HUES6 (cell line): ENCODE results near the gene ERC2.

ENCODE experiments used
- H3K27ac ChIP-seq: 2 replicates; pipeline ENCODE4 v1.7.0; 2013; ENCODE audit warnings: low read depth, mild to moderate bottlenecking, low read length, inconsistent platforms
- H3K27me3 ChIP-seq: 2 replicates; pipeline ENCODE4 v1.6.1; 2013; ENCODE audit warnings: low read length; ENCODE audit not compliant: control insufficient read depth, insufficient read depth
- H3K36me3 ChIP-seq: 2 replicates; pipeline ENCODE4 v1.6.1; 2013; ENCODE audit warnings: low read length; ENCODE audit not compliant: control insufficient read depth, insufficient read depth
- H3K4me1 ChIP-seq: 2 replicates; pipeline ENCODE4 v1.6.1; 2013; ENCODE audit warnings: low read length; ENCODE audit not compliant: control insufficient read depth, insufficient read depth
- H3K4me3 ChIP-seq: 2 replicates; pipeline ENCODE4 v1.5.1; 2013; ENCODE audit warnings: low read depth, low read length
- H3K9ac ChIP-seq: one replicate; pipeline ENCODE4 v1.6.1; 2013; ENCODE audit warnings: mild to moderate bottlenecking, low read length
- H3K9me3 ChIP-seq: 2 replicates; pipeline ENCODE4 v1.6.1; 2013; ENCODE audit warnings: low read depth, low read length; ENCODE audit not compliant: control insufficient read depth, insufficient read depth

ERC2 gene

GRCh38 chr3:56115199-56115598, 353.1 kb downstream of the ERC2 start:
- Histone ChIP-seq H3K36me3 (no peaks in the 10 kb centered on the region), H3K27me3 (no peaks in the 10 kb centered on the region), H3K9me3 (no peaks in the 10 kb centered on the region; the same call in 1 of the 2 replicates), H3K27ac (peak overlapping the region; percentile 81), H3K4me1 (peaks cover 68% of the 10 kb centered on the region), H3K4me3 (peak overlapping the region; percentile 4; the same call in 1 of the 2 replicates), H3K9ac (no peak overlapping the region)

- Histone ChIP-seq H3K9ac (no peak overlapping the region), H3K27me3 (no peaks in the 10 kb centered on the region), H3K27ac (no peak overlapping the region), H3K4me1 (peaks cover 68% of the 10 kb centered on the region), H3K36me3 (no peaks in the 10 kb centered on the region), H3K4me3 (no peak overlapping the region), H3K9me3 (no peaks in the 10 kb centered on the region; the same call in 1 of the 2 replicates)
Observed at GRCh38 chr3:56113908-56114307, 354.4 kb downstream of the ERC2 start.

- no peak overlapping the region for H3K27ac ChIP-seq
- no peak overlapping the region for H3K4me3 ChIP-seq
- H3K27me3 ChIP-seq = no peaks in the 10 kb centered on the region
- no peak overlapping the region for H3K9ac ChIP-seq
- H3K36me3 ChIP-seq = no peaks in the 10 kb centered on the region
- no peaks in the 10 kb centered on the region; the same call in 1 of the 2 replicates for H3K9me3 ChIP-seq
- H3K4me1 ChIP-seq = peaks cover 68% of the 10 kb centered on the region
Observed at GRCh38 chr3:56113231-56113630, 355.0 kb downstream of the ERC2 start.

- Histone ChIP-seq H3K9me3 (no peaks in the 10 kb centered on the region; the same call in 1 of the 2 replicates), H3K4me3 (no peak overlapping the region), H3K27me3 (no peaks in the 10 kb centered on the region), H3K36me3 (no peaks in the 10 kb centered on the region), H3K4me1 (peaks cover 54% of the 10 kb centered on the region), H3K9ac (no peak overlapping the region), H3K27ac (0 out of 2 replicates have a peak overlapping the region, but pooled peaks have one; percentile 31)
Observed at GRCh38 chr3:56111606-56112304, 356.5 kb downstream of the ERC2 start.

GRCh38 chr3:56110886-56111285, 357.4 kb downstream of the ERC2 start:
- Histone ChIP-seq H3K27me3 (no peaks in the 10 kb centered on the region), H3K9ac (no peak overlapping the region), H3K4me3 (no peak overlapping the region)

GRCh38 chr3:56107157-56107556, 361.1 kb downstream of the ERC2 start:
- Histone ChIP-seq H3K27ac (no peak overlapping the region), H3K36me3 (no peaks in the 10 kb centered on the region), H3K9me3 (no peaks in the 10 kb centered on the region), H3K9ac (no peak overlapping the region), H3K4me3 (no peak overlapping the region), H3K4me1 (peaks cover 16% of the 10 kb centered on the region), H3K27me3 (no peaks in the 10 kb centered on the region)

More at GRCh38 chr3:56110886-56111285, 357.4 kb downstream of the ERC2 start:
- Histone ChIP-seq H3K27ac (no peak overlapping the region), H3K36me3 (no peaks in the 10 kb centered on the region), H3K9me3 (no peaks in the 10 kb centered on the region; the same call in 1 of the 2 replicates), H3K4me1 (peaks cover 46% of the 10 kb centered on the region)

GRCh38 chr3:56102032-56102431, 366.2 kb downstream of the ERC2 start:
- Histone ChIP-seq H3K4me3 (no peak overlapping the region), H3K36me3 (no peaks in the 10 kb centered on the region), H3K9me3 (no peaks in the 10 kb centered on the region), H3K27me3 (no peaks in the 10 kb centered on the region), H3K27ac (no peak overlapping the region), H3K9ac (no peak overlapping the region), H3K4me1 (peaks cover 7% of the 10 kb centered on the region; the same call in 1 of the 2 replicates)

- no peaks in the 10 kb centered on the region for H3K36me3 ChIP-seq
- no peak overlapping the region for H3K4me3 ChIP-seq
- no peak overlapping the region for H3K9ac ChIP-seq
- no peak overlapping the region for H3K27ac ChIP-seq
- H3K27me3 ChIP-seq = no peaks in the 10 kb centered on the region
- no peaks in the 10 kb centered on the region for H3K9me3 ChIP-seq
- H3K4me1 ChIP-seq = peaks cover 7% of the 10 kb centered on the region; the same call in 1 of the 2 replicates
Observed at GRCh38 chr3:56101576-56101975, 366.7 kb downstream of the ERC2 start.

GRCh38 chr3:56096999-56097398, 371.3 kb downstream of the ERC2 start:
- H3K27ac ChIP-seq = no peak overlapping the region
- H3K27me3 ChIP-seq = no peaks in the 10 kb centered on the region
- no peaks in the 10 kb centered on the region for H3K9me3 ChIP-seq
- H3K4me3 ChIP-seq = no peak overlapping the region
- no peak overlapping the region for H3K9ac ChIP-seq
- no peaks in the 10 kb centered on the region for H3K36me3 ChIP-seq
- H3K4me1 ChIP-seq = peaks cover 6% of the 10 kb centered on the region; the same call in 1 of the 2 replicates

GRCh38 chr3:56094170-56094569, 374.1 kb downstream of the ERC2 start:
- Histone ChIP-seq H3K27ac (no peak overlapping the region), H3K9ac (no peak overlapping the region), H3K9me3 (no peaks in the 10 kb centered on the region), H3K4me3 (no peak overlapping the region), H3K4me1 (no peaks in the 10 kb centered on the region), H3K36me3 (no peaks in the 10 kb centered on the region), H3K27me3 (no peaks in the 10 kb centered on the region)

- H3K36me3 ChIP-seq = no peaks in the 10 kb centered on the region
- no peak overlapping the region for H3K27ac ChIP-seq
- no peaks in the 10 kb centered on the region for H3K9me3 ChIP-seq
- H3K4me1 ChIP-seq = no peaks in the 10 kb centered on the region
- H3K9ac ChIP-seq = no peak overlapping the region
- no peak overlapping the region for H3K4me3 ChIP-seq
- no peaks in the 10 kb centered on the region for H3K27me3 ChIP-seq
Observed at GRCh38 chr3:56089739-56090138, 378.5 kb downstream of the ERC2 start.
